ENCODE results near the gene SCYL3. TPM values are rescaled to one million over a fixed set of nuclear protein-coding genes. Genes with fewer than 3 reads are reported as not detected.
A peak's percentile ranks its signal among the peaks of the same experiment; 100 is the strongest.

The SCYL3 gene
- total RNA-seq, 5 donors from 2014 or later (not counting 1 experiment from before 2014, with no cell fraction given) = 10.5 to 20.8 (median 18.2) TPM

DNA sequence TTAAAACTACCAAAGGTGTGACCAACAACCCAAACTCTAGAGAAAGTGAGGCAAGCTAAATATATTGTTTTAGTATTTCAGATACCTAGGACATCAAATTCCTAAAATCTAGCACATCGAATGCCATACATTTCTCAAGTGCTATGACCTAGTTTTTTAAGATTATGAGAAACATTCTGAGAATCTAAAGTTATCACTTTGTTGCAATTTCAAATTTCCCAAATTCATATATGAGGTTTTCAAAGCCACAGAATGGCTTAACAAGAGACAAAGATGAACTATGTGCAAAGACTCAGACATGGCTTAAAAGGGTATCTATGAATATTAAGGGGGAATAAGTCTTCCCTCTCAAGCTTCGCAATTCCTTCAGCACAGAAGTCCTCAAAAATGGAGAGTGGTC lies 6.8 kb downstream of the SCYL3 start:
- Histone ChIP-seq H3K27ac (ENCODE audit: low read length) (no peak overlapping the region), H3K36me3 (ENCODE audit: control insufficient read depth in 2 of 2, extremely low read depth in 1 of 2, insufficient read depth in 1 of 2, low read length in 1 of 2) (peaks cover 0 to 47% of the 10 kb centered on the region in 2 donors), H3K27me3 (replicated peaks in 1 of 2; ENCODE audit: control insufficient read depth in 2 of 2, extremely low read depth in 1 of 2, insufficient read depth in 2 of 2, low read length in 1 of 2) (no peaks in the 10 kb centered on the region), H3K9me3 (no peaks in the 10 kb centered on the region), H3K4me3 (ENCODE audit: control insufficient read depth in 1 of 2, extremely low read depth in 1 of 2, low read length in 1 of 2) (no peak overlapping the region), H3K4me1 (ENCODE audit: control insufficient read depth in 1 of 2, extremely low read depth in 1 of 2, insufficient read depth in 2 of 2, low read length in 2 of 2) (peaks cover 14 to 16% of the 10 kb centered on the region in 2 experiments)
- WGBS (ENCODE audit: insufficient coverage) = no CpG with 5 or more reads among the region's 2 CpGs
- POLR2A ChIA-PET = interaction anchor here in 1 of 2 donors (0.5 kb wide), 1 partner anchor 179 kb away, joined by 9 read pairs; no protein-coding TSS in a partner anchor
- CTCF ChIA-PET = interaction anchor here in 1 of 2 donors (0.6 kb wide), 1 partner anchor 194 kb away, joined by 3 read pairs; no protein-coding TSS in a partner anchor
- Mint-ChIP-seq H3K9me3 (no peaks in the 10 kb centered on the region), H3K4me1 (peaks cover 54 to 59% (median 55%) of the 10 kb centered on the region in 3 donors), H3K4me3 (no peak overlapping the region), H3K27me3 (no peaks in the 10 kb centered on the region), H3K36me3 (peaks cover 36% of the 10 kb centered on the region), H3K27ac (no peak overlapping the region)
- no peak for DNase-seq
- ATAC-seq (replicated peaks in 1 of 4) = no peak

DNA sequence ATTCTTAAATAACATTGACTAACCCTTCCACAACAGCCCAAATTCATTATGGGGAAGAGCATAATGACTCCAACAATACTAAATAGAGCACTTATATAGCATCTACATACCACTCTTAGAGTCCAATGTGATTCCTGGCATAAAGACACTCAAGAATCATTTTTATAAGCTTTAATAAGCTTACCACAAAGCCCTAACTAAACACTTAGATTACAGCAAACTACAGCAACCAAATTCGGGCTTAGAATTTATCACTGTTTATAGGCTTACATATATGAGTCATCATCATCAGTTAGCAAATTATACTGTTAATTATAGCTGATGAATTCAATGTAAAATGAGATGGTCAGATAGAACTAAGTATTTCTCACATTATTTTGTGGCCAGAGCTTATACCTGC lies 7.3 kb downstream of the SCYL3 start:
- WGBS (ENCODE audit: insufficient coverage) = no CpG with 5 or more reads among the region's 1 CpG
- Mint-ChIP-seq H3K27ac (no peak overlapping the region), H3K36me3 (peaks cover 39% of the 10 kb centered on the region), H3K27me3 (no peaks in the 10 kb centered on the region), H3K4me1 (peaks cover 49 to 57% (median 53%) of the 10 kb centered on the region in 3 donors), H3K9me3 (no peaks in the 10 kb centered on the region), H3K4me3 (no peak overlapping the region)
- ATAC-seq (replicated peaks in 1 of 4) = no peak
- H3K4me1 ChIP-seq (ENCODE audit: control insufficient read depth in 1 of 2, extremely low read depth in 1 of 2, insufficient read depth in 2 of 2, low read length in 2 of 2) = peaks cover 12 to 14% of the 10 kb centered on the region in 2 experiments
- POLR2A ChIA-PET = no interaction called here
- H3K4me3 ChIP-seq (ENCODE audit: control insufficient read depth in 1 of 2, extremely low read depth in 1 of 2, low read length in 1 of 2) = no peak overlapping the region
- CTCF ChIA-PET = interaction anchor here (0.6 kb wide), 2 partner anchors 193 to 1359 kb away, joined by 3 read pairs; no protein-coding TSS in a partner anchor
- H3K36me3 ChIP-seq (ENCODE audit: control insufficient read depth in 2 of 2, extremely low read depth in 1 of 2, insufficient read depth in 1 of 2, low read length in 1 of 2) = peaks cover 0 to 50% of the 10 kb centered on the region in 2 donors
- no peak overlapping the region for H3K27ac ChIP-seq (ENCODE audit: low read length)
- no peak for DNase-seq
- H3K9me3 ChIP-seq = no peaks in the 10 kb centered on the region
- no peaks in the 10 kb centered on the region for H3K27me3 ChIP-seq (replicated peaks in 1 of 2; ENCODE audit: control insufficient read depth in 2 of 2, extremely low read depth in 1 of 2, insufficient read depth in 2 of 2, low read length in 1 of 2)

DNA sequence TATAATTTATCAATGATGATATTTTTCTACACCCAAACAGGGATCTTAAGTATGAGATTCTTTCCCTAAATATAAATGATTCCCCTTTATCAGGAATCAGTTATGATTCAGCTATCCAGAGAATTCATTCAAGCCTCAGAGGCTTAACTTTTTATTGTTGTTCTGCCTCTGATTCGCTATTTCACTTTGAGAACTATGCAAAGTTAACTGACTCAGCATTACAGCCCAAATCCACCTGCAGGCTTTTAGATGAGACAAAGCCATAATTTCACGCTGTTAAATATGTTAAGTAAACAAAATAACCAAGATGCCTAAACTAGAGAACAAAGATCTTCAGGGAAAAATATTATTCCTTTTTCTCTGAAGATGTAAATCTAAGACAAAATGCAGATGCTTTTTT lies 8.5 kb downstream of the SCYL3 start:
- H3K27me3 Mint-ChIP-seq = no peaks in the 10 kb centered on the region
- no peaks in the 10 kb centered on the region for H3K9me3 Mint-ChIP-seq
- peaks cover 36 to 52% (median 47%) of the 10 kb centered on the region in 3 donors for H3K4me1 Mint-ChIP-seq
- Histone ChIP-seq H3K9me3 (no peaks in the 10 kb centered on the region), H3K4me1 (ENCODE audit: control insufficient read depth in 1 of 2, extremely low read depth in 1 of 2, insufficient read depth in 2 of 2, low read length in 2 of 2) (peaks cover 3 to 6% of the 10 kb centered on the region in 2 experiments), H3K4me3 (ENCODE audit: control insufficient read depth in 1 of 2, extremely low read depth in 1 of 2, low read length in 1 of 2) (no peak overlapping the region), H3K27me3 (replicated peaks in 1 of 2; ENCODE audit: control insufficient read depth in 2 of 2, extremely low read depth in 1 of 2, insufficient read depth in 2 of 2, low read length in 1 of 2) (no peaks in the 10 kb centered on the region), H3K36me3 (ENCODE audit: control insufficient read depth in 2 of 2, extremely low read depth in 1 of 2, insufficient read depth in 1 of 2, low read length in 1 of 2) (peaks cover 0 to 50% of the 10 kb centered on the region in 2 donors), H3K27ac (ENCODE audit: low read length) (no peak overlapping the region)
- WGBS (ENCODE audit: insufficient coverage) = no CpG with 5 or more reads among the region's 2 CpGs
- ChIA-PET POLR2A (no interaction called here), CTCF (no interaction called here)
- no peak overlapping the region for H3K4me3 Mint-ChIP-seq
- peaks cover 41% of the 10 kb centered on the region for H3K36me3 Mint-ChIP-seq
- no peak for DNase-seq
- no peak for ATAC-seq (replicated peaks in 1 of 4)
- H3K27ac Mint-ChIP-seq = no peak overlapping the region

DNA sequence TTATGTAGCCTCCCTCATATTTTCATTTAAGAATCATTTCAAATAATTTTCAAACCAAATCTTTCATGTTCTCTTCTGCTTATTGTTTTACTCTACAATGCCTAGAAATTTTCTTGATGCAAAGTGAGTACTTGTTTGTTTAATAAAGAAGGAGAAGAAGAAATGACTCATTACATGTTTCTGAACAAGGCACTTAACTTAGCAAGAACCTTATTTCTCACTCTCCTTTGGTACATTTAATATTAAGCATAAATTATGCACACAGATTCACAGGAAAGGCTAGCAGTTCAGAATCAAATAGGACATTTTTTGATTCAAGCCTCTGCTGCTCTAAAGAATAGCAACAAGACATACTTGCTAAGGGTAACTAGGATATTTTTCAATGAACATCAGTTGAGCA lies 9.1 kb downstream of the SCYL3 start:
- CTCF ChIA-PET = no interaction called here
- no peaks in the 10 kb centered on the region for H3K27me3 ChIP-seq (replicated peaks in 1 of 2; ENCODE audit: control insufficient read depth in 2 of 2, extremely low read depth in 1 of 2, insufficient read depth in 2 of 2, low read length in 1 of 2)
- Mint-ChIP-seq H3K27me3 (no peaks in the 10 kb centered on the region), H3K9me3 (no peaks in the 10 kb centered on the region), H3K4me3 (no peak overlapping the region), H3K4me1 (peaks cover 34 to 52% (median 46%) of the 10 kb centered on the region in 3 donors), H3K27ac (no peak overlapping the region), H3K36me3 (peaks cover 41% of the 10 kb centered on the region)
- ATAC-seq (replicated peaks in 1 of 4) (no peak), DNase-seq (no peak)
- H3K36me3 ChIP-seq (ENCODE audit: control insufficient read depth in 2 of 2, extremely low read depth in 1 of 2, insufficient read depth in 1 of 2, low read length in 1 of 2) = peaks cover 0 to 50% of the 10 kb centered on the region in 2 donors
- H3K27ac ChIP-seq (ENCODE audit: low read length) = no peak overlapping the region
- H3K4me1 ChIP-seq (ENCODE audit: control insufficient read depth in 1 of 2, extremely low read depth in 1 of 2, insufficient read depth in 2 of 2, low read length in 2 of 2) = peaks cover 3% of the 10 kb centered on the region in 2 experiments
- no peak overlapping the region for H3K4me3 ChIP-seq (ENCODE audit: control insufficient read depth in 1 of 2, extremely low read depth in 1 of 2, low read length in 1 of 2)
- no peaks in the 10 kb centered on the region for H3K9me3 ChIP-seq
- POLR2A ChIA-PET = interaction anchor here in 1 of 2 donors (0.6 kb wide), 1 partner anchor 51 kb away, joined by 3 read pairs; no protein-coding TSS in a partner anchor

DNA sequence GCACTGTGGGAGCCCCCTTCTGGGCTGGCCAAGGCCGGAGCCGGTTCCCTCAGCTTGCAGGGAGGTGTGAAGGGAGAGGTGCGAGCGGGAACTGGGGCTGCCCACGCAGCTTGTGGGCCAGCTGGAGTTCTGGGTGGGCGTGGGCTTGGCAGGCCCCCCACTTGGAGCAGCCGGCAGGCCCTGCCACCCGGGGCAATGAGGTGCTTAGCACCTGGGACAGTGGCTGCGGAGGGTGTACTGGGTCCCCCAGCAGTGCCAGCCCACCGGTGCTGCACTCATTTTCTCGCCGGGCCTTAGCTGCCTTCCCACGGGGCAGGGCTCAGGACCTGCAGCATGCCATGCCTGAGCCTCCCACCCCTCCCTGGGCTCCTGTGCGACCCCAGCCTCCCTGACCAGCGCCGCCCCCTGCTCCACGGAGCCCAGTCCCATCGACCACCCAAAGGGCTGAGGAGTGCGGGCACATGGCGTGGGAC lies 11.6 kb downstream of the SCYL3 start:
- CTCF ChIA-PET = interaction anchor here in 1 of 2 donors (0.6 kb wide), 1 partner anchor 11 kb away, joined by 3 read pairs; the partner anchor contains the start of gene SCYL3
- H3K4me3 Mint-ChIP-seq = no peak overlapping the region
- H3K4me1 Mint-ChIP-seq = peaks cover 32 to 53% (median 41%) of the 10 kb centered on the region in 3 donors
- no peaks in the 10 kb centered on the region for H3K9me3 ChIP-seq
- no peak overlapping the region for H3K27ac Mint-ChIP-seq
- no peaks in the 10 kb centered on the region for H3K9me3 Mint-ChIP-seq
- DNase-seq = no peak
- no peak overlapping the region for H3K27ac ChIP-seq (ENCODE audit: low read length)
- 96% methylated on average over 18 of the region's 20 CpGs for WGBS (ENCODE audit: insufficient coverage)
- H3K4me1 ChIP-seq (ENCODE audit: control insufficient read depth in 1 of 2, extremely low read depth in 1 of 2, insufficient read depth in 2 of 2, low read length in 2 of 2) = peaks cover 0 to 3% of the 10 kb centered on the region in 2 experiments
- H3K27me3 Mint-ChIP-seq = no peaks in the 10 kb centered on the region
- no peak overlapping the region for H3K4me3 ChIP-seq (ENCODE audit: control insufficient read depth in 1 of 2, extremely low read depth in 1 of 2, low read length in 1 of 2)
- POLR2A ChIA-PET = no interaction called here
- H3K27me3 ChIP-seq (replicated peaks in 1 of 2; ENCODE audit: control insufficient read depth in 2 of 2, extremely low read depth in 1 of 2, insufficient read depth in 2 of 2, low read length in 1 of 2) = no peaks in the 10 kb centered on the region
- peaks cover 52% of the 10 kb centered on the region for H3K36me3 Mint-ChIP-seq
- H3K36me3 ChIP-seq (ENCODE audit: control insufficient read depth in 2 of 2, extremely low read depth in 1 of 2, insufficient read depth in 1 of 2, low read length in 1 of 2) = peaks cover 2 to 53% of the 10 kb centered on the region in 2 donors
- no peak for ATAC-seq (replicated peaks in 1 of 4)

DNA sequence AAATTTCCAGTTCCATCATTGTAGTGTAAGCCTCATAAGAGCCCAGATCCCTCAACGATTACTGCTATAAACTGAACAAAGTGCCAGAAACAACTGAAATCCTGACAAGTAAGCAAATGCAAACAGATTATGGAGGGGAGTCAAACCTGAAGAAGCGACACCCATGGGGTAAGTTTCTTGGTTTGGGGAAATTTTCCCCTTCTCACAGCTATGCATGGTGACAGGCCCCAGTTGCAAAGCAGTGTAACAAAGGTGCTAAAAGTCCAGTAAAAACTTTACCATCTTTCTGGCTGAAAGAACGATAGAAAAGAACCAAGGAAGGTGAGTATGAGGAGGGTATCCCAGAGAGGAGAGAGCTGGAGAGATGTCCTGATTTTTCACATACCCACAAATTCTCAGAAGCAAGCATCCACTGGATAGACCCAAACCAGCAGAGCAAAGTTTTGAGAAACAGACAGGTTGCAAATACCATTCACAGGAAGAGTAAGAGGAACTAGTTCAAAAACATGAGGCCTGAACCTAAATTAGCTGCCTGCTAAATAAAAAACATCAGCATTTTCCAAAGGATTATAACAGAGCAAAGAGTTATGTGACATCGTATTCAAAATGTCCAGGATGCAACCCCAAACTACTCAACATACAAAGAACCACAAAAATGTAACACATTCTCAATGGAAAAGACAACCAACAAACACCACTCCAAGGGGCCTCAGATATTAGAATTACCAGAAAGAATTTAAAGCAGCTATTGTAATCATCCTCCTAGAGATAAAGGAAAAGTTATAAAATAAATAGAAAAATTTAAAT lies 14.5 kb downstream of the SCYL3 start:
- POLR2A ChIA-PET = no interaction called here
- peaks cover 54% of the 10 kb centered on the region for H3K36me3 Mint-ChIP-seq

More for the DNA sequence above, 14.5 kb downstream of the SCYL3 start:
- DNase-seq (no peak), ATAC-seq (replicated peaks in 1 of 4) (no peak)
- Mint-ChIP-seq H3K4me1 (peaks cover 26 to 45% (median 39%) of the 10 kb centered on the region in 3 donors), H3K27me3 (no peaks in the 10 kb centered on the region), H3K9me3 (no peaks in the 10 kb centered on the region), H3K4me3 (no peak overlapping the region), H3K27ac (peak overlapping the region; percentile 6 to 70)
- Histone ChIP-seq H3K4me3 (ENCODE audit: control insufficient read depth in 1 of 2, extremely low read depth in 1 of 2, low read length in 1 of 2) (no peak overlapping the region), H3K4me1 (ENCODE audit: control insufficient read depth in 1 of 2, extremely low read depth in 1 of 2, insufficient read depth in 2 of 2, low read length in 2 of 2) (peaks cover 0 to 3% of the 10 kb centered on the region in 2 experiments), H3K27ac (ENCODE audit: low read length) (no peak overlapping the region), H3K9me3 (no peaks in the 10 kb centered on the region), H3K27me3 (replicated peaks in 1 of 2; ENCODE audit: control insufficient read depth in 2 of 2, extremely low read depth in 1 of 2, insufficient read depth in 2 of 2, low read length in 1 of 2) (no peaks in the 10 kb centered on the region), H3K36me3 (ENCODE audit: control insufficient read depth in 2 of 2, extremely low read depth in 1 of 2, insufficient read depth in 1 of 2, low read length in 1 of 2) (peaks cover 9 to 50% of the 10 kb centered on the region in 2 donors)
- WGBS (ENCODE audit: insufficient coverage) = no CpG with 5 or more reads among the region's 4 CpGs
- CTCF ChIA-PET = interaction anchor here in 1 of 2 donors (0.5 kb wide), 2 partner anchors 187 to 1547 kb away, joined by 4 to 6 read pairs; no protein-coding TSS in a partner anchor

Measured in T-cell (primary cell).